HepG2 (cell line): ENCODE data around the gene AHSA1. TPM values are rescaled to one million over a fixed set of nuclear protein-coding genes. Genes with fewer than 3 reads are reported as not detected.

Source experiments
- ATAC-seq: fragments of 200-7000 bp; cut with Tn5 transposase; 3 replicates; pipeline ENCODE4 v1.9.1; 2020; ENCODE audit warnings: mild to moderate bottlenecking, moderate library complexity
- BruUV-seq: library from RNA; stranded (reverse); fragments of 400-500 nt; replicated peaks from 2 replicates; lab custom pipeline; 2021; lab: Mats Ljungman, UMichigan
- CTCF ChIA-PET: fragments of 300-600 bp; formaldehyde crosslinking; extraction: SDS; loops from one replicate; lab custom pipeline; 2021; ENCODE audit warnings: low total read pairs, inconsistent platforms, low intra/inter-chr PET ratio; lab: Yijun Ruan, JAX
- POLR2A ChIA-PET: fragments of 350-600 bp; sonication (Branson Sonifier 250); formaldehyde crosslinking; loops from one replicate; lab custom pipeline; 2020; ENCODE audit warnings: antibody characterized with exemption, inconsistent platforms; lab: Yijun Ruan, JAX
- DNase-seq: peaks from one replicate; pipeline ENCODE4 v3.0.0-alpha.2; 2015; ENCODE audit warnings: low spot score
- FAIRE-seq: peaks from 3 replicates; lab custom pipeline; 2011; peaks lifted over from hg19 to GRCh38; lab: Jason Lieb, UNC
- H2AFZ ChIP-seq: one replicate; pipeline ENCODE4 v1.6.1; 2011; ENCODE audit warnings: low read length, inconsistent platforms
- H3K27ac ChIP-seq: fragments of 300-600 bp; 3 replicates; pipeline ENCODE4 v1.8.0; 2011; ENCODE audit warnings: mixed run types, mild to moderate bottlenecking, mixed read lengths, low read length, inconsistent platforms; ENCODE audit not compliant: insufficient read depth; ENCODE audit errors: extremely low read length
- H3K27me3 ChIP-seq, 2 experiments: fragments of 200-600 bp in 1 of 2; 2 replicates in 1 of 2; 3 replicates in 1 of 2; pipeline versions ENCODE4 v1.6.0 to v1.8.0; 2011; ENCODE audit warnings: low read length in 2 of 2, mild to moderate bottlenecking in 2 of 2, moderate library complexity in 2 of 2, inconsistent platforms in 1 of 2; ENCODE audit not compliant: insufficient read depth in 2 of 2, control insufficient read depth in 1 of 2
- H3K36me3 ChIP-seq, 2 experiments: fragments of 200-600 bp in 1 of 2; replicated peaks in 1 of 2; 2 replicates in 1 of 2; 3 replicates in 1 of 2; pipeline versions ENCODE4 v1.5.1 to v1.8.0; 2011; ENCODE audit warnings: low read length in 2 of 2, inconsistent platforms in 1 of 2; ENCODE audit not compliant: insufficient read depth in 2 of 2, control insufficient read depth in 1 of 2
- H3K4me1 ChIP-seq: 2 replicates; pipeline ENCODE4 v1.5.1; 2012; ENCODE audit warnings: low read length, inconsistent platforms; ENCODE audit not compliant: insufficient read depth
- H3K4me2 ChIP-seq: 2 replicates; pipeline ENCODE4 v1.6.0; 2011; ENCODE audit warnings: low read depth, low read length, inconsistent platforms
- H3K4me3 ChIP-seq, 3 experiments: fragments of 200-600 bp in 1 of 3; sonication (generic), shearing (Covaris generic) in 1 of 3; replicated peaks in 1 of 3; 2 replicates each; pipeline ENCODE4 v1.5.1; 2011 to 2016; ENCODE audit warnings: low read length in 3 of 3, inconsistent platforms in 2 of 3, low read depth in 2 of 3, mild to moderate bottlenecking in 2 of 3, control low read depth in 1 of 3, mixed read lengths in 1 of 3; ENCODE audit not compliant: insufficient read depth in 1 of 3
- H3K79me2 ChIP-seq: one replicate; pipeline ENCODE4 v1.6.1; 2011; ENCODE audit warnings: low read length, inconsistent platforms; ENCODE audit not compliant: insufficient read depth
- H3K9ac ChIP-seq: 2 replicates; pipeline ENCODE4 v1.6.0; 2011; ENCODE audit warnings: mild to moderate bottlenecking, low read depth, low read length, inconsistent platforms; ENCODE audit not compliant: insufficient read depth
- H3K9me3 ChIP-seq: 2 replicates; pipeline ENCODE4 v1.5.1; 2012; ENCODE audit warnings: mild to moderate bottlenecking, low read length
- H4K20me1 ChIP-seq: 2 replicates; pipeline ENCODE4 v1.6.0; 2011; ENCODE audit warnings: inconsistent platforms, mild to moderate bottlenecking, low read length, moderate library complexity; ENCODE audit not compliant: insufficient read depth
- ATF7 ChIP-seq, 2 experiments: fragments of 450-650 bp in 1 of 2; sonication (generic) in 1 of 2; formaldehyde crosslinking in 1 of 2; IDR thresholded peaks; 2 replicates each; pipeline versions ENCODE4 v1.4.0 to v1.6.1; 2016 to 2020; ENCODE audit warnings: antibody characterized with exemption in 1 of 2, mild to moderate bottlenecking in 1 of 2, missing genetic modification reagents in 1 of 2
- HDAC1 ChIP-seq: sonication (generic); formaldehyde crosslinking; IDR thresholded peaks from 2 replicates; pipeline ENCODE4 v1.5.1; 2020; ENCODE audit warnings: mild to moderate bottlenecking, missing genetic modification reagents
- MED13 ChIP-seq: sonication (generic); formaldehyde crosslinking; IDR thresholded peaks from 2 replicates; pipeline ENCODE4 v1.5.0; 2020; ENCODE audit warnings: missing genetic modification reagents
- ZBTB25 ChIP-seq: IDR thresholded peaks from 2 replicates; pipeline ENCODE4 v1.6.1; 2018; ENCODE audit warnings: missing genetic modification reagents
- ZFP41 ChIP-seq: sonication (generic); formaldehyde crosslinking; IDR thresholded peaks from 2 replicates; pipeline ENCODE4 v1.4.0; 2020; ENCODE audit warnings: mild to moderate bottlenecking, missing genetic modification reagents, borderline replicate concordance
- ZNF276 ChIP-seq: sonication (generic); formaldehyde crosslinking; IDR thresholded peaks from 2 replicates; pipeline ENCODE4 v1.4.0; 2020; ENCODE audit warnings: mild to moderate bottlenecking, low read depth, missing genetic modification reagents
- WGBS: methylation state at CpG from one replicate; pipeline ENCODE4 v1.1.6; 2017; ENCODE audit warnings: low lambda C conversion rate; 5-methylcytosine and 5-hydroxymethylcytosine counted together
- in situ Hi-C: cut with HindIII; loops from 2 replicates; pipeline ENCODE4 v1.10.0; 2017; ENCODE audit warnings: low pct_unique_long_range_greater_than_20kb; ENCODE audit not compliant: extremely low pct_ligation_motif_present
- intact Hi-C: fragments of 100-400 bp; cut with micrococcal nuclease; formaldehyde crosslinking; loops from one replicate; pipeline ENCODE4 v1.10.0; 2022; ENCODE audit not compliant: unreplicated experiment
- polyA plus RNA-seq, 8 experiments: library from polyadenylated mRNA; depleted of rRNA in 3 of 8; stranded (reverse) in 7 of 8; unstranded in 1 of 8; fragments of >200 nt; fragmentation: Illumina TruSeq in 4 of 8; extraction: Trizol in 4 of 8; gene quantifications; 2 replicates each; pipeline versions ENCODE4 v1.2.1 to v1.2.3, GENCODE V29; 2011 to 2016; ENCODE audit warnings: low read depth in 4 of 8, missing spikeins in 1 of 8, mixed read lengths in 1 of 8; ENCODE audit not compliant: insufficient read depth in 1 of 8
- total RNA-seq, 5 experiments: library from RNA; depleted of rRNA; stranded (reverse); fragments of >200 nt; fragmentation: Illumina TruSeq; extraction: Trizol; gene quantifications; 2 replicates each; pipeline ENCODE4 v1.2.3, GENCODE V29; 2016; ENCODE audit warnings: low read depth in 1 of 5

AHSA1 gene
- total and polyA plus RNA-seq, 2 of the 13 experiments (the other 11 are each of a cell fraction or from before 2014, with no cell fraction given) = 113 to 241 TPM

- no peak overlapping the region for H3K4me3 ChIP-seq
- POLR2A ChIA-PET = interaction anchor here (0.8 kb wide), 1 partner anchor 9 kb away, joined by 3 read pairs; no protein-coding TSS in a partner anchor
- no peak overlapping the region for H2AFZ ChIP-seq
- TF ChIP-seq MED13 (CRISPR knock-in tag) (no peak), ATF7 (IDR thresholded peaks at IDR 0.05) (no peak), ATF7 (CRISPR knock-in tag; IDR thresholded peaks at IDR 0.05) (no peak), ZFP41 (CRISPR knock-in tag) (no peak), ZNF276 (no peak), ZBTB25 (CRISPR knock-in tag) (no peak), HDAC1 (CRISPR knock-in tag) (no peak)
- no peak overlapping the region for H3K27ac ChIP-seq
- no peaks in the 10 kb centered on the region for H4K20me1 ChIP-seq
- CTCF ChIA-PET = no interaction called here
- H3K9ac ChIP-seq = no peak overlapping the region
- no peak for DNase-seq
- intact Hi-C loops = no loop called here
- peaks cover 34 to 39% of the 10 kb centered on the region in 2 experiments for H3K36me3 ChIP-seq
- H3K27me3 ChIP-seq = no peaks in the 10 kb centered on the region
- BruUV-seq = no TSS peak
- no peaks in the 10 kb centered on the region for H3K9me3 ChIP-seq
- 100% methylated on average over 3 of the region's 5 CpGs for WGBS
- H3K4me1 ChIP-seq = no peaks in the 10 kb centered on the region
- ATAC-seq = no peak
- H3K79me2 ChIP-seq = no peaks in the 10 kb centered on the region
- no peak for FAIRE-seq
- in situ Hi-C loops = no loop called here
- no peak overlapping the region for H3K4me2 ChIP-seq
Measured at GRCh38 chr14:77478029-77478428, 20.1 kb downstream of the AHSA1 start.
